H1 (cell line): ENCODE data around the gene GSG1L. TPM values are rescaled to one million over a fixed set of nuclear protein-coding genes. Genes with fewer than 3 reads are reported as not detected.

ENCODE experiments used
- CTCF ChIA-PET: fragments of 300-600 bp; sonication (Branson Sonifier 250); formaldehyde crosslinking; loops from one replicate; lab custom pipeline; 2021; ENCODE audit not compliant: partially characterized antibody; lab: Charles Lee
- POLR2A ChIA-PET: fragments of 300-600 bp; sonication (Branson Sonifier 250); formaldehyde crosslinking; loops from one replicate; lab custom pipeline; 2021; ENCODE audit warnings: inconsistent platforms; ENCODE audit not compliant: partially characterized antibody; lab: Charles Lee
- DNase-seq, 2 experiments: peaks; one replicate each; pipeline versions ENCODE4 v3.0.0 to v3.0.0-alpha.2; 2010 to 2022; ENCODE audit warnings: low spot score in 2 of 2, low read depth in 1 of 2, mixed read lengths in 1 of 2
- FAIRE-seq: peaks from 2 replicates; lab custom pipeline; 2011; peaks lifted over from hg19 to GRCh38; lab: Jason Lieb, UNC
- H2AFZ ChIP-seq: 2 replicates; pipeline ENCODE4 v1.8.1; 2012; ENCODE audit warnings: low read length, inconsistent platforms
- H2AK5ac ChIP-seq: 2 replicates; pipeline ENCODE4 v1.6.1; 2013; ENCODE audit warnings: low read depth, low read length
- H2BK120ac ChIP-seq: replicated peaks from 2 replicates; pipeline ENCODE3; 2013; ENCODE audit warnings: low read depth, low read length, inconsistent platforms
- H2BK12ac ChIP-seq: 2 replicates; pipeline ENCODE4 v1.6.1; 2013; ENCODE audit warnings: low read depth, low read length
- H2BK15ac ChIP-seq: 2 replicates; pipeline ENCODE4 v1.6.1; 2013; ENCODE audit warnings: low read length
- H2BK20ac ChIP-seq: 2 replicates; pipeline ENCODE4 v1.6.1; 2013; ENCODE audit warnings: low read length
- H2BK5ac ChIP-seq: 2 replicates; pipeline ENCODE4 v1.6.1; 2013; ENCODE audit warnings: low read depth, low read length
- H3K14ac ChIP-seq: 2 replicates; pipeline ENCODE4 v1.6.1; 2013; ENCODE audit warnings: inconsistent platforms; ENCODE audit not compliant: insufficient read length
- H3K18ac ChIP-seq: 2 replicates; pipeline ENCODE4 v1.6.1; 2013; ENCODE audit warnings: low read length; ENCODE audit errors: extremely low read depth
- H3K23ac ChIP-seq: 2 replicates; pipeline ENCODE4 v1.6.1; 2013; ENCODE audit warnings: inconsistent platforms; ENCODE audit not compliant: insufficient read length
- H3K23me2 ChIP-seq: 2 replicates; pipeline ENCODE4 v1.6.1; 2013; ENCODE audit warnings: low read depth, low read length
- H3K27ac ChIP-seq: 2 replicates; pipeline ENCODE4 v1.6.1; 2011; ENCODE audit warnings: low read depth, low read length, inconsistent platforms
- H3K27me3 ChIP-seq, 4 experiments: replicated peaks in 1 of 4; 1 replicate in 1 of 4; 2 replicates in 3 of 4; pipeline versions ENCODE4 v1.6.1 to v1.8.1; 2011 to 2013; ENCODE audit warnings: low read length in 3 of 4, mild to moderate bottlenecking in 3 of 4, inconsistent platforms in 2 of 4, mixed read lengths in 2 of 4, moderate library complexity in 1 of 4; ENCODE audit not compliant: control insufficient read depth in 3 of 4, insufficient read depth in 3 of 4; ENCODE audit errors: extremely low read depth in 1 of 4
- H3K36me3 ChIP-seq, 4 experiments: 2 replicates each; pipeline versions ENCODE4 v1.6.1 to v1.8.1; 2011 to 2013; ENCODE audit warnings: mild to moderate bottlenecking in 4 of 4, low read length in 3 of 4, moderate library complexity in 2 of 4, control low read depth in 1 of 4, inconsistent platforms in 1 of 4; ENCODE audit not compliant: insufficient read depth in 4 of 4, control insufficient read depth in 2 of 4
- H3K4ac ChIP-seq: replicated peaks from 2 replicates; pipeline ENCODE3; 2013; ENCODE audit warnings: low read length, low read depth, mixed read lengths, inconsistent platforms; ENCODE audit not compliant: insufficient read length
- H3K4me1 ChIP-seq, 4 experiments: replicated peaks in 1 of 4; 1 replicate in 1 of 4; 2 replicates in 3 of 4; pipeline versions ENCODE4 v1.6.1 to v1.8.1; 2011 to 2013; ENCODE audit warnings: low read length in 3 of 4, inconsistent platforms in 2 of 4, mixed read lengths in 1 of 4; ENCODE audit not compliant: insufficient read depth in 4 of 4, control insufficient read depth in 3 of 4
- H3K4me2 ChIP-seq, 2 experiments: 2 replicates each; pipeline versions ENCODE4 v1.6.1 to v1.8.1; 2011 to 2013; ENCODE audit warnings: low read depth in 2 of 2, low read length in 2 of 2, control low read depth in 1 of 2, inconsistent platforms in 1 of 2, mild to moderate bottlenecking in 1 of 2; ENCODE audit not compliant: insufficient read depth in 1 of 2
- H3K4me3 ChIP-seq, 4 experiments: fragments of 200-600, 300-600 bp in 1 of 4; sonication (generic), shearing (Covaris generic), sonication (Bioruptor Twin) in 1 of 4; 2 replicates each; pipeline versions ENCODE4 v1.5.1 to v1.8.1; 2011 to 2016; ENCODE audit warnings: low read length in 4 of 4, low read depth in 3 of 4, control low read depth in 2 of 4, inconsistent platforms in 2 of 4, mild to moderate bottlenecking in 2 of 4, mixed read lengths in 1 of 4, moderate library complexity in 1 of 4; ENCODE audit not compliant: insufficient read depth in 2 of 4; ENCODE audit errors: extremely low read depth in 1 of 4
- H3K56ac ChIP-seq: replicated peaks from 2 replicates; pipeline ENCODE3; 2013; ENCODE audit warnings: low read depth, mild to moderate bottlenecking, mixed read lengths, low read length, inconsistent platforms; ENCODE audit not compliant: insufficient read length
- H3K79me1 ChIP-seq: 2 replicates; pipeline ENCODE4 v1.6.1; 2013; ENCODE audit warnings: low read depth, low read length, control low read depth
- H3K79me2 ChIP-seq, 2 experiments: 2 replicates each; pipeline versions ENCODE4 v1.6.1 to v1.8.1; 2012 to 2013; ENCODE audit warnings: low read length in 2 of 2, mild to moderate bottlenecking in 2 of 2, inconsistent platforms in 1 of 2; ENCODE audit not compliant: insufficient read depth in 2 of 2, control insufficient read depth in 1 of 2
- H3K9ac ChIP-seq, 4 experiments: replicated peaks in 1 of 4; 1 replicate in 1 of 4; 2 replicates in 3 of 4; pipeline versions ENCODE4 v1.6.1 to v1.8.1; 2011 to 2013; ENCODE audit warnings: low read depth in 3 of 4, low read length in 3 of 4, control low read depth in 2 of 4, mild to moderate bottlenecking in 2 of 4, moderate library complexity in 2 of 4, inconsistent platforms in 1 of 4; ENCODE audit errors: extremely low read depth in 1 of 4
- H3K9me3 ChIP-seq, 2 experiments: 2 replicates each; pipeline versions ENCODE4 v1.6.1 to v1.8.1; 2012 to 2013; ENCODE audit warnings: mild to moderate bottlenecking in 2 of 2, moderate library complexity in 2 of 2, control low read depth in 1 of 2, inconsistent platforms in 1 of 2, low read depth in 1 of 2, low read length in 1 of 2, mixed read lengths in 1 of 2; ENCODE audit not compliant: insufficient read depth in 2 of 2
- H4K20me1 ChIP-seq, 2 experiments: replicated peaks in 1 of 2; 2 replicates each; pipeline versions ENCODE3 to v1.8.1; 2011 to 2013; ENCODE audit warnings: inconsistent platforms in 2 of 2, low read length in 2 of 2, mild to moderate bottlenecking in 1 of 2; ENCODE audit not compliant: insufficient read depth in 2 of 2, control insufficient read depth in 1 of 2
- H4K5ac ChIP-seq: 2 replicates; pipeline ENCODE4 v1.6.1; 2013; ENCODE audit warnings: low read length, low read depth, mixed read lengths, inconsistent platforms; ENCODE audit not compliant: insufficient read length
- H4K8ac ChIP-seq: 2 replicates; pipeline ENCODE4 v1.8.0; 2013; ENCODE audit warnings: mild to moderate bottlenecking, moderate library complexity, low read length, inconsistent platforms; ENCODE audit not compliant: insufficient read depth; ENCODE audit errors: extremely low read depth
- H4K91ac ChIP-seq: replicated peaks from 2 replicates; pipeline ENCODE3; 2013; ENCODE audit warnings: low read length, mixed read lengths, inconsistent platforms; ENCODE audit not compliant: insufficient read length
- EP300 ChIP-seq, 2 experiments: IDR thresholded peaks; 1 replicate in 1 of 2; 2 replicates in 1 of 2; pipeline ENCODE4 v1.6.1; 2011 to 2012; ENCODE audit warnings: low read depth in 2 of 2, low read length in 2 of 2, mild to moderate bottlenecking in 2 of 2, borderline replicate concordance in 1 of 2, inconsistent platforms in 1 of 2, moderate library complexity in 1 of 2
- KDM1A ChIP-seq: fragments of 200-600, 300-600 bp; sonication (generic); IDR thresholded peaks from 2 replicates; pipeline ENCODE4 v1.7.1; 2016; ENCODE audit warnings: mild to moderate bottlenecking, low read length, borderline replicate concordance
- KDM5A ChIP-seq: fragments of 200-600 bp; IDR thresholded peaks from 2 replicates; pipeline ENCODE4 v1.7.1; 2012; ENCODE audit warnings: mild to moderate bottlenecking, low read length, inconsistent platforms, mixed read lengths
- POU5F1 ChIP-seq: IDR thresholded peaks from 2 replicates; pipeline ENCODE4 v1.6.1; 2011; ENCODE audit warnings: low read depth, mild to moderate bottlenecking, low read length, moderate library complexity
- RBBP5 ChIP-seq: IDR thresholded peaks from 2 replicates; pipeline ENCODE4 v1.7.1; 2012; ENCODE audit warnings: low read depth, mild to moderate bottlenecking, inconsistent platforms, low read length, moderate library complexity, borderline replicate concordance
- RNF2 ChIP-seq: fragments of 200-900, 300-1000 bp; sonication (generic); IDR thresholded peaks from 2 replicates; pipeline ENCODE4 v1.7.1; 2016; ENCODE audit warnings: borderline replicate concordance, low read depth, mild to moderate bottlenecking, antibody characterized with exemption, low read length; ENCODE audit not compliant: poor library complexity, severe bottlenecking; ENCODE audit errors: missing control alignments
- SP1 ChIP-seq: IDR thresholded peaks from 2 replicates; pipeline ENCODE4 v1.6.1; 2011; ENCODE audit warnings: low read depth, low read length
- TAF1 ChIP-seq: IDR thresholded peaks from 2 replicates; pipeline ENCODE4 v1.6.1; 2011; ENCODE audit warnings: mild to moderate bottlenecking, low read depth, low read length
- TAF7 ChIP-seq: optimal IDR thresholded peaks from 2 replicates; pipeline ENCODE3; 2011; ENCODE audit warnings: low read depth, mild to moderate bottlenecking, inconsistent platforms, low read length, moderate library complexity, borderline replicate concordance
- USF2 ChIP-seq: IDR thresholded peaks from 2 replicates; pipeline ENCODE4 v1.6.1; 2011; ENCODE audit warnings: low read length, improper control_type of control experiment
- WGBS, 2 experiments: shearing (Covaris generic) in 1 of 2; methylation state at CpG; one replicate each; pipeline versions ENCODE4 v1.1.6 to v1.1.7; 2013 to 2015; ENCODE audit warnings: low lambda C conversion rate in 2 of 2, mixed read lengths in 2 of 2, inconsistent platforms in 1 of 2, low coverage in 1 of 2, missing lambda C conversion rate in 1 of 2; ENCODE audit not compliant: insufficient replicate concordance in 2 of 2, insufficient coverage in 1 of 2, insufficient read length in 1 of 2; ENCODE audit errors: extremely low coverage in 1 of 2, missing lambda C conversion rate in 1 of 2; 5-methylcytosine and 5-hydroxymethylcytosine counted together
- polyA plus RNA-seq, 7 experiments: library from polyadenylated mRNA; depleted of rRNA in 3 of 7; stranded (reverse) in 5 of 7; unstranded in 2 of 7; fragments of >200 nt in 5 of 7; fragments of 200-250 nt in 2 of 7; gene quantifications; 1 replicate in 5 of 7; 2 replicates in 1 of 7; 4 replicates in 1 of 7; pipeline versions ENCODE4 v1.2.1 to v1.2.3, GENCODE V29; 2011 to 2013; ENCODE audit warnings: missing spikeins in 2 of 7, mixed read lengths in 2 of 7
- total RNA-seq: library from RNA; stranded (reverse); fragmentation: NEBNext Ultra II Directional; extraction: Animal tissue kit (Norgen Biotek cat#: 25700); gene quantifications from 2 replicates; pipeline ENCODE4 v1.2.1, GENCODE V29; 2021

The GSG1L gene
- total and polyA plus RNA-seq, 2 of the 8 experiments (the other 6 are each of a cell fraction or from before 2014, with no cell fraction given): 0.71 to 1.1 TPM

- Histone ChIP-seq H3K14ac (no peak overlapping the region), H2AK5ac (no peak overlapping the region), H3K4me3 (no peak overlapping the region), H3K23me2 (no peaks in the 10 kb centered on the region), H3K23ac (no peak overlapping the region), H4K91ac (no peak overlapping the region), H3K4me2 (no peak overlapping the region), H2BK12ac (no peak overlapping the region), H3K79me1 (no peaks in the 10 kb centered on the region; the same call in 1 of the 2 replicates), H3K27ac (no peak overlapping the region), H3K56ac (no peak overlapping the region), H2BK5ac (no peak overlapping the region), H3K18ac (no peak overlapping the region), H3K27me3 (no peaks in the 10 kb centered on the region), H4K8ac (no peak overlapping the region), H4K20me1 (peaks cover 2 to 7% of the 10 kb centered on the region in 2 experiments), H3K9me3 (no peaks in the 10 kb centered on the region), H2BK20ac (no peak overlapping the region), H3K9ac (no peak overlapping the region), H4K5ac (no peak overlapping the region), H2BK15ac (no peak overlapping the region), H3K4me1 (no peaks in the 10 kb centered on the region), H3K4ac (no peak overlapping the region), H2BK120ac (no peak overlapping the region), H3K79me2 (no peaks in the 10 kb centered on the region), H3K36me3 (peaks cover 23 to 81% (median 59%) of the 10 kb centered on the region in 4 experiments; a peak in 7 of 8 replicates), H2AFZ (no peak overlapping the region)
- CTCF ChIA-PET: interaction anchor here (0.8 kb wide), 1 partner anchor 13 kb away, joined by 3 read pairs; no protein-coding TSS in a partner anchor
- POLR2A ChIA-PET: interaction anchor here (1.0 kb wide), 1 partner anchor 12 kb away, joined by 3 read pairs; no protein-coding TSS in a partner anchor
- WGBS, 2 experiments: 95% methylated on average over 5 of the region's 5 CpGs; no CpG with 5 or more reads in 1 of the 2 experiments
- DNase-seq (no peak), FAIRE-seq (no peak)
- TF ChIP-seq USF2 (no peak), TAF7 (no peak), RBBP5 (no peak), KDM1A (no peak), EP300 (IDR thresholded peaks at IDR 0.05; ENCODE audit: borderline replicate concordance in 1 of 2, low read depth in 2 of 2, low read length in 2 of 2) (no peak), SP1 (no peak), TAF1 (no peak), KDM5A (no peak), RNF2 (no peak), POU5F1 (no peak)
Observed at GRCh38 chr16:28106467-28107215, 43.1 kb upstream of the GSG1L start.
